ENCODE data around the gene IL7R.

Gene IL7R

GRCh38 chr5:35856765-35857351 lies at the start of gene IL7R:
Gene IL7R (plus strand): TSS chr5:35856891. CDS start chr5:35856978, 87 bp downstream.
- TF ChIP-seq CTCF (IDR thresholded peaks at IDR 0.05) (no peak), ZFX (IDR thresholded peaks at IDR 0.05; ENCODE audit: borderline replicate concordance) (no peak)
- no peak within 1 kb of the TSS for H3K27ac ChIP-seq

GRCh38 chr5:35810601-35811000 lies 46.1 kb upstream of the IL7R start:
- no peak overlapping the region for H3K27ac ChIP-seq
- TF ChIP-seq CTCF (IDR thresholded peaks at IDR 0.05): no peak
- TF ChIP-seq ZFX (IDR thresholded peaks at IDR 0.05; ENCODE audit: borderline replicate concordance): no peak

GRCh38 chr5:35811108-35811741 lies 45.5 kb upstream of the IL7R start:
- TF ChIP-seq CTCF (IDR thresholded peaks at IDR 0.05) (no peak), ZFX (IDR thresholded peaks at IDR 0.05; ENCODE audit: borderline replicate concordance) (no peak)

GRCh38 chr5:35813521-35813920 lies 43.2 kb upstream of the IL7R start:
- no peak overlapping the region for H3K27ac ChIP-seq
- TF ChIP-seq ZFX (IDR thresholded peaks at IDR 0.05; ENCODE audit: borderline replicate concordance): no peak
- no peak for TF ChIP-seq CTCF (IDR thresholded peaks at IDR 0.05)

More at GRCh38 chr5:35811108-35811741, 45.5 kb upstream of the IL7R start:
- H3K27ac ChIP-seq: no peak overlapping the region

- no peak overlapping the region for H3K27ac ChIP-seq
- peak; percentile 35 for TF ChIP-seq CTCF (IDR thresholded peaks at IDR 0.05)
- no peak for TF ChIP-seq ZFX (IDR thresholded peaks at IDR 0.05; ENCODE audit: borderline replicate concordance)
Observed at GRCh38 chr5:35815089-35815936, 41.4 kb upstream of the IL7R start.

- H3K27ac ChIP-seq: no peak overlapping the region
- TF ChIP-seq ZFX (IDR thresholded peaks at IDR 0.05; ENCODE audit: borderline replicate concordance) (no peak), CTCF (IDR thresholded peaks at IDR 0.05) (no peak)
Observed at GRCh38 chr5:35816881-35817521, 39.7 kb upstream of the IL7R start.

Measured in 22Rv1 (cell line).